ENCODE measurements around the gene MTHFD2L.
"Not testable (repeated sequence)": the region's sequence is repeated elsewhere in the genome, so short reads cannot be mapped to it uniquely, and the experiment has no call there.

MTHFD2L gene

GRCh38 chr4:74157561-74158465, at the start of gene MTHFD2L:
TSS of gene MTHFD2L (plus strand) at chr4:74158118. CDS start at chr4:74158139, 21 bp downstream.
- peak; percentile 65 for DNase-seq (ENCODE audit: low read depth, low spot score)

DNA sequence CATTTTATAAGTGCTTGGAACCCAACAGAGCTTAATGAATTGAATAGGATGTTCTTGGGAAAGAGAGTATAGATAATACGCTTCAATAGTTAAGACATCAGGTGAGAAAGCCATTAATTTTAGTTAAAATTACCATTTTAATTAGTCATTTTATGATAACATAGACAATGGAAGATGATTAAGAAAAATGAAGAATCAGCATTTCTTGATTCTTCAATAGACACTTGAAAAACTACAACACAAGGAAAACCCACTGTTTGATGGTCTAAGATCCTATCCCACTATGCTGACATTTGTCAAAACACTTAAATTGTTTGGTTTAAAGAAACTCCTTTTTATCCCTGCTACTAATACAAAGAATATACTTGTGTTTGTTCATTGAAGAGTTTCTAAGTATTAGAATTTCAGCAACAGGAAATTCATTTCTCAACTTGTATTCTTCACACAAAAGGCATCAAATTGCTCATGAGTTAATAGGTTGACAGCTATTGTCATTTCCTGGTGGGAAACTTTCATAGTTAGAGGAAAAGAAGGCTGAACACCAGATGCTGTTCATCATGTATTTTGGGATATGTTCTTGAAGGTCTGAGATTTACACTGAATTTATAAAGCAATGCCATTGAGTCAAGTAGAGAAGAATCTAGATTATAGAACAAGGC, 49.3 kb upstream of the MTHFD2L start:
- no peak for DNase-seq (ENCODE audit: low read depth, low spot score)

- DNase-seq (ENCODE audit: low read depth, low spot score): peak; percentile 69
Measured at GRCh38 chr4:74109116-74109869, 48.6 kb upstream of the MTHFD2L start.

- DNase-seq (ENCODE audit: low read depth, low spot score): no peak
Measured at GRCh38 chr4:74109870-74110605, 47.9 kb upstream of the MTHFD2L start.

DNA sequence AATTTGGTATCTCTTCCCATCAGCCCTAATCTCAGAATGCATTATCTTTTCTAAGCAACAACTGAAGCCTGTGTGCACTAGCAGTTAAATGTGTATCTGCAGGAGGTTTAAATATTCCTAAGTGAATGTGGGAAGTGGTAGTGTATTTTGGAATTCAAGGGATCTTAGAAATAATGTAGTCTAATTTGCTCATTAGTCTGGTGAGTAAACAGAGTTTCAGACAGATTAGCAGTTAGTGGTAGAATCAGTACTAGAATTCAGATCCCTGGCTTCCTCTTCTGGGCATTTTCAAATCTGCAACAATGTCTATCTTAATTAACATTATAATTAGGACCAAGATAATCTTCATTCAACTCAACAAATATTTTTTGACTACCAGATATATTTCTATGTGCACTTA, 47.2 kb upstream of the MTHFD2L start:
- DNase-seq (ENCODE audit: low read depth, low spot score): no peak

DNA sequence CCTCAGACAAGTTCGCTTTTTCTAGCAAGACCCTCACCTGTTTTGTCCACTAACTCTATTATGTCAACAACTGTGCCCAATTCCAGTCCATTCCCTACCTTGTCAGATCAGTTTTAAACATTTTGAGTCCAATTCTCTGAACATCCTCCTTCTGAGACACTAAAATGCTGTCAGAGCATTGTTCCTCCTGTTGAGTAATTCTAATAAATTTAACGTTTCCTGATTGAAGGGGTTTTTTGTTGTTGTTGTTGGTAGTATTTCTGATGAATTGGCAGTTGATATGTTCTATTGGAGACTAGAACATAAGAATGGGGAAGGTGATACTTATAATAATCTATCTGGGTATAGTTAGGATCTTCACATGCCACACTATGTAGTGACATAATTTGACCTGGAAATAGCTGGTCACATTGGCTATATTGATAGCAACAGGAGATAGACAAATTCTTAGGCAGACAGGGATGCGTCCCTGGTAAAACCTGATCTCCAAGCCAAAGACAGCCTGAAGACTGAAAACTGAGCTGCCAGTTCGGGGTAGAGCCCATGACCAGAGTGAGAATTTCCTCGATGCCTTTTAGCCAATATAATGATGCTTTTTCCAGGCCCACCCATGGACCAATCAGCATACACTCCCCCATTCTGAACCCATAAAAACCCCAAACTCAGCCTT, 46.5 kb upstream of the MTHFD2L start:
- DNase-seq (ENCODE audit: low read depth, low spot score): no peak

DNA sequence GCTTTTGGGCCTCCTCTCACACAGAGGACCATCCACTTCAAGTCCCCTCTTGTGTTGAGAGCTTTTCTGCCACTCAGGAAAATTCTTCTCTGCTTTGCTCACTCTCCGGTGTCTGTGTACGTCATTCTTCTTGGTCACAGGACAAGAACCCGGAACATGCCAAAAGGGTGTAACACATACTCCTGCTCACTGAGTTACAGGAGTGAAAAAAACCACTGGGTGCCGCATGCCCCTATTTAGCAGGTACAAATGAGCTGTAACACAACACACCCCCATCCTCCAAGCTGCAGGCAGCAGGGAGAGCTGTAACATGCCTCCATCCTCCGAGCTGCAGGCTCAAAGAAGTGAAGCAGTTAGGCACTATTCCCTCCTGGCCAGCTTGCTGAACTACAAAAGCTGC, 45.9 kb upstream of the MTHFD2L start:
- DNase-seq (ENCODE audit: low read depth, low spot score): no peak

- DNase-seq (ENCODE audit: low read depth, low spot score): no peak
Measured at GRCh38 chr4:74112399-74113105, 45.4 kb upstream of the MTHFD2L start.

GRCh38 chr4:74114234-74114633, 43.7 kb upstream of the MTHFD2L start:
- no peak for DNase-seq (ENCODE audit: low read depth, low spot score)

DNA sequence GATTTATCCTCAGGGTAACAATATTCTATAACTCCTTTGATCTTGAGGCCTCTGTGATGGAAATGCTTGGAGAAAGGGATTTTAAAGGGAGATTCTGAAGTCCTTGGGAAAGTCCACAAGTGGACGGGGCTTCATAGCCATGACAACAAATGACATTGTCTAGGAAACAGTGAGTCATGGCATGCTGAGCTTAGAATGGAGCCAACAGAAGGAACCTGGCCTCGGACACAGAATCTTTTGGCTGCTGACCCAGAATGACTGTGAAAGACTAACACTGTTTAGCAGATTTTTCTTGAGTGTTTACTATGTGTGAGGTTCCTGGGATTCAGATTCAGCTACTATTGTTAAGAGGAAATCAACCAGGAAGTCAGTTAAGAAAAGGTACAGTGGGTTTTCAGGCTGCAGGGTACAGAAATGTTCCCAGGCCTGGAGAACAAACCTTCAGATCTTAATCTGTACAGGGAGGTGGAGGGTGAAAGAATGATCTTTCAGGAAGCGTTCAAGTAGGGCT, 40.8 kb upstream of the MTHFD2L start:
- no peak for DNase-seq (ENCODE audit: low read depth, low spot score)

- DNase-seq (ENCODE audit: low read depth, low spot score): no peak
Measured at GRCh38 chr4:74118600-74119338, 39.1 kb upstream of the MTHFD2L start.

DNA sequence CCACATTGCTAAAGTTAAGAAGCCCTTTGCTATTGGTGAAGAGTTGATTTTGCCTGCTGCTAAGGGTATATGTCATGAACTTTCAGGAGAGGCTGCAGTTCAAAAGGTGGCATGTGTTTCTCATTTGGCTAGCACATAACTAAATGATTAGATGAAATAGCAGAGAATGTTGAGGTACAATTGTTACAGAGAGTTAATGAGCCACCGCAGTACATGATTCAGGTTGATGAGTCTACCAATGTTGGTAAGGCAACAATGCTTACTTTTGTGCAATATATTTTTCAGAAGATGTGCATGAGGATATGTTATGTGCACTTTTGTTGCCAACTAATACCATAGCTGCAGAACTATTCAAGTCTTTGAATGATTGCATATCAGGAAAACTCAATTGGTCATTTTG, 37.8 kb upstream of the MTHFD2L start:
- no peak for DNase-seq (ENCODE audit: low read depth, low spot score)

GRCh38 chr4:74121643-74122579, 36.0 kb upstream of the MTHFD2L start:
- no peak for DNase-seq (ENCODE audit: low read depth, low spot score)

GRCh38 chr4:74123065-74123728, 34.7 kb upstream of the MTHFD2L start:
- DNase-seq (ENCODE audit: low read depth, low spot score): no peak

GRCh38 chr4:74125029-74125428, 32.9 kb upstream of the MTHFD2L start:
- no peak for DNase-seq (ENCODE audit: low read depth, low spot score)

DNA sequence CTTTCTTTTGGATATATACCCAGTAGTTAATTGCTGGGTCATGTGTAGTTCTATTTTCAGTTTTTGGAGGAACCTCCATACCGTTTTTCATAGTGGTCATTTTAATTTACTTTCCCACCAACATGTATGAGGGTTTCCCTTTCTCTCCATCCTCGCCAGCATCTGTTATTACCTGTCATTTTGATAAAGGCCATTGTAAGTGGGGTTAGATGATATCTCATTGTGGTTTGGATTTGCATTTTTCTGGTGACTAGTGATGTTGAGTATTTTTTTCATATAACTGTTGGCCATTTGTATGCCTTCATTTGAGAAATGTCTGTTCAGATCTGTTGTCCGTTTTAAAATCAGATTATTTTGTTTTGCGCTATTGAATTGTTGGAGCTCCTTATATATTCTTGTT, 30.2 kb upstream of the MTHFD2L start:
- DNase-seq (ENCODE audit: low read depth, low spot score): no peak

GRCh38 chr4:74130843-74131242, 27.1 kb upstream of the MTHFD2L start:
- not testable (repeated sequence) for DNase-seq (ENCODE audit: low read depth, low spot score)

DNA sequence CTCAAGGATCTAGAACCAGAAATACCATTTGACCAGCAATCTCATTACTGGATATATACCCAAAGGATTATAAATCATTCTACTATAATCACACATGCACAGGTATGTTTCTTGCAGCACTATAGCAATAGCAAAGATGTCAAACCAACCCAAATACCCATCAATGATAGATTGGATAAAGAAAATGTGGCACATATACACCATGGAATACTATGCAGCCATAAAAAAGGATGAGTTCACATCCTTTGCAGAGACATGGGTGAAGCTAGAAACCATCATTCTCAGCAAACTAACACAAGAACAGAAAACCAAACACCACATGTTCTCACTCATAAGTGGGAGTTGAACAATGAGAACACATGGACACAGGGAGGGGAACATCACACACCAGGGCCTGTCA, 25.7 kb upstream of the MTHFD2L start:
- DNase-seq (ENCODE audit: low read depth, low spot score): not testable (repeated sequence)
